Endothelial cell of umbilical vein (primary cell): ENCODE results near the gene KRT77.

Experiments
- EZH2 ChIP-seq: IDR thresholded peaks from 2 replicates; pipeline ENCODE4 v1.6.1; 2012; ENCODE audit warnings: borderline replicate concordance, low read depth, mild to moderate bottlenecking, moderate library complexity, low read length, inconsistent platforms; ENCODE audit not compliant: severe bottlenecking
- POLR2A ChIP-seq: IDR thresholded peaks from 2 replicates; pipeline ENCODE4 v1.6.1; 2012; ENCODE audit warnings: low read depth, mild to moderate bottlenecking, control low read depth, low read length
- POLR2AphosphoS5 ChIP-seq: IDR thresholded peaks from 2 replicates; pipeline ENCODE4 v1.6.1; 2012; ENCODE audit warnings: low read depth, mild to moderate bottlenecking, control low read depth, low read length, moderate library complexity; ENCODE audit not compliant: insufficient read depth
- TF ChIP-seq, protein P1 (sequence below), 2 donors: IDR thresholded peaks; 1 replicate in 1 of 2; 2 replicates in 1 of 2; pipeline ENCODE4 v1.5.1; 2011; ENCODE audit warnings: low read length in 2 of 2, mild to moderate bottlenecking in 2 of 2, moderate library complexity in 2 of 2, control low read depth in 1 of 2, inconsistent platforms in 1 of 2, low read depth in 1 of 2; ENCODE audit not compliant: insufficient read depth in 1 of 2; ENCODE audit errors: extremely low read depth in 1 of 2
- TF ChIP-seq, protein P2 (sequence below): IDR thresholded peaks from 2 replicates; pipeline ENCODE4 v1.6.1; 2011; ENCODE audit not compliant: insufficient read depth, insufficient read length

DNA sequence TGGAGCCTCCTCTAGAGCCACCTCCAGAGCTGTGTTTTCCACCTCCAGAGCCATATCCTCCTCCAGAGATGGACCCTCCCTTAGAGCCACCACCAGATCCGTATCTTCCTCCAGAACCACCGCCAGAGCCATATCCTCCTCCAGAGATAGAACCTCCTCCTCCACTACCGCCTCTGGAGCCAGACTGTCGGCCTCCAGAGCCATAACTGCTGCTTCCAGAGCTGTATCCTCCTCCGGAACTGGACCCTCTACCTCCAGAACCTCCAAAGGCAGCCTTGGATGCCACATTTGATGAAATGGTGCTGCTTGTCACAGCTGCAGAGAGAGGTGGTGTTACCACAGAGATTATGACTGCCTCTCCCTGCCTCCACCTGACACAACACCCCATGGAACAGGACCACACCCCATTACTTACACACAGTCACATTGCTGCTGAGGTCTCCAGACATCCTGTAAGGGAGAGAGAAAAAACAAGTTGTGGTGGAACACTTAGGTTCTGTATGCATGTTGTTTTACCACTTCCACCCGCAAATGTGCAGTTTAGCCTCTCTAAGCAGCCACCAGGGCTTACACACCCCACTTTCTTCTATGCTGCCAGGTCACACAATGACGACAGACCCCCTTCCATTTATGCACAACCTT, 58.1 kb downstream of the KRT77 start:
- TF ChIP-seq POLR2A = no peak
- TF ChIP-seq, protein P1, sequence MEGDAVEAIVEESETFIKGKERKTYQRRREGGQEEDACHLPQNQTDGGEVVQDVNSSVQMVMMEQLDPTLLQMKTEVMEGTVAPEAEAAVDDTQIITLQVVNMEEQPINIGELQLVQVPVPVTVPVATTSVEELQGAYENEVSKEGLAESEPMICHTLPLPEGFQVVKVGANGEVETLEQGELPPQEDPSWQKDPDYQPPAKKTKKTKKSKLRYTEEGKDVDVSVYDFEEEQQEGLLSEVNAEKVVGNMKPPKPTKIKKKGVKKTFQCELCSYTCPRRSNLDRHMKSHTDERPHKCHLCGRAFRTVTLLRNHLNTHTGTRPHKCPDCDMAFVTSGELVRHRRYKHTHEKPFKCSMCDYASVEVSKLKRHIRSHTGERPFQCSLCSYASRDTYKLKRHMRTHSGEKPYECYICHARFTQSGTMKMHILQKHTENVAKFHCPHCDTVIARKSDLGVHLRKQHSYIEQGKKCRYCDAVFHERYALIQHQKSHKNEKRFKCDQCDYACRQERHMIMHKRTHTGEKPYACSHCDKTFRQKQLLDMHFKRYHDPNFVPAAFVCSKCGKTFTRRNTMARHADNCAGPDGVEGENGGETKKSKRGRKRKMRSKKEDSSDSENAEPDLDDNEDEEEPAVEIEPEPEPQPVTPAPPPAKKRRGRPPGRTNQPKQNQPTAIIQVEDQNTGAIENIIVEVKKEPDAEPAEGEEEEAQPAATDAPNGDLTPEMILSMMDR (IDR thresholded peaks at IDR 0.05; ENCODE audit: extremely low read depth in 1 of 2, insufficient read depth in 1 of 2, low read depth in 1 of 2, low read length in 2 of 2) = no peak
- TF ChIP-seq, protein P2, sequence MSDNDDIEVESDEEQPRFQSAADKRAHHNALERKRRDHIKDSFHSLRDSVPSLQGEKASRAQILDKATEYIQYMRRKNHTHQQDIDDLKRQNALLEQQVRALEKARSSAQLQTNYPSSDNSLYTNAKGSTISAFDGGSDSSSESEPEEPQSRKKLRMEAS = no peak
- no peak for TF ChIP-seq EZH2
- no peak for TF ChIP-seq POLR2AphosphoS5
